ENCODE results near the gene SLC25A21. TPM values are rescaled to one million over a fixed set of nuclear protein-coding genes. Genes with fewer than 3 reads are reported as not detected.

SLC25A21 gene
- total RNA-seq, 1 experiment from 2014 or later, result 2.1 TPM

DNA sequence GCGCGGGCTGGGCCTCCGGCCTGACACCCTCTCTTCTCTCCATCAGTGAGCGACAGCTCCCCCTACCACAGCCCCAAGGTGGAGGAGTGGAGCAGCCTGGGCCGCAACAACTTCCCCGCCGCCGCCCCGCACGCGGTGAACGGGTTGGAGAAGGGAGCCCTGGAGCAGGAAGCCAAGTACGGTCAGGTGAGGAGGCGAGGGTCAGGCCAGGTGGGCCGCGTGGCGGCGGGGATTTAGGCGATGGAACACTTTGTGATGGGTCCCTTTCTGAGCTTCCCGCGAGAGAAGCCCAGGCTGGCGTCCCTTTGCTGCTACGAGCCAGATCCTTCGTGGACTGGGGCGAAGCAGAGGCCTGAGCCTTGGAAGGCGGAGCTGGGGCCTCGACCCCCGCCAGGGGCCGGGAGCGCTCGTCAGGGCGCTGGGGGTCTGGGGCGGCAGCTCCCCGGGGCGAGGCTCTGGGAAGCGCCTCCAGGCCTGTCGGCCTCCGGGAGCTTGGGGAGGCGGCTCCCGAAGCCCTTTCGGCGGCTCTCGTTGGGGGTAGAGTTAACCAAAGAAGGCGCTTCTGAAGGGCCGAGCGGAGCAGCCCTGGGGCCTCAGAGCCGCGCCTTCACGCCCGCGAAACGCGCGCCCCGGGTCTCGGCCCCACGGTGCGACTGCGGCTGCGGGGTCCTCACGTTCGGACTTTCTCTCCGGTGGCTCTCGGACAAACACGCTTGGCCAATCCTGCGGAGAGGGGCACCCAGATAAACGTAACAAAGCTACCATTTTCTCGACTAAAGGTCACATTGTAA lies 505.8 kb downstream of the SLC25A21 start:
- BruUV-seq (replicated peaks), result no TSS peak
- DNase-seq (ENCODE audit: low read depth, low spot score) (no peak), ATAC-seq (no peak)
- no peaks in the 10 kb centered on the region for H3K27me3 ChIP-seq (ENCODE audit: control insufficient read depth, insufficient read depth, low read length)
- POLR2A ChIA-PET, result no interaction called here
- H3K9me3 ChIP-seq (ENCODE audit: control insufficient read depth, insufficient read depth, low read depth, low read length), result no peaks in the 10 kb centered on the region
- H3K36me3 ChIP-seq (ENCODE audit: control insufficient read depth, insufficient read depth, low read length), result no peaks in the 10 kb centered on the region
- no peak overlapping the region for H3K4me3 ChIP-seq (ENCODE audit: low read depth in 2 of 2, low read length in 2 of 2)
- CTCF ChIA-PET, result no interaction called here
- intact Hi-C loops (cut with micrococcal nuclease; ENCODE audit: unreplicated experiment) (loop anchor here (10.0 kb wide), 1 partner anchor 478 kb away; no protein-coding TSS in a partner anchor), in situ Hi-C loops (cut with HindIII; ENCODE audit: low pct_unique_long_range_greater_than_20kb, low sequenced_read_pairs) (no loop called here)
- H3K4me1 ChIP-seq (ENCODE audit: control insufficient read depth, insufficient read depth, low read length), result no peaks in the 10 kb centered on the region
- TF ChIP-seq, protein P1, sequence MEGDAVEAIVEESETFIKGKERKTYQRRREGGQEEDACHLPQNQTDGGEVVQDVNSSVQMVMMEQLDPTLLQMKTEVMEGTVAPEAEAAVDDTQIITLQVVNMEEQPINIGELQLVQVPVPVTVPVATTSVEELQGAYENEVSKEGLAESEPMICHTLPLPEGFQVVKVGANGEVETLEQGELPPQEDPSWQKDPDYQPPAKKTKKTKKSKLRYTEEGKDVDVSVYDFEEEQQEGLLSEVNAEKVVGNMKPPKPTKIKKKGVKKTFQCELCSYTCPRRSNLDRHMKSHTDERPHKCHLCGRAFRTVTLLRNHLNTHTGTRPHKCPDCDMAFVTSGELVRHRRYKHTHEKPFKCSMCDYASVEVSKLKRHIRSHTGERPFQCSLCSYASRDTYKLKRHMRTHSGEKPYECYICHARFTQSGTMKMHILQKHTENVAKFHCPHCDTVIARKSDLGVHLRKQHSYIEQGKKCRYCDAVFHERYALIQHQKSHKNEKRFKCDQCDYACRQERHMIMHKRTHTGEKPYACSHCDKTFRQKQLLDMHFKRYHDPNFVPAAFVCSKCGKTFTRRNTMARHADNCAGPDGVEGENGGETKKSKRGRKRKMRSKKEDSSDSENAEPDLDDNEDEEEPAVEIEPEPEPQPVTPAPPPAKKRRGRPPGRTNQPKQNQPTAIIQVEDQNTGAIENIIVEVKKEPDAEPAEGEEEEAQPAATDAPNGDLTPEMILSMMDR (IDR thresholded peaks at IDR 0.05), result no peak
- TF ChIP-seq, protein P2, sequence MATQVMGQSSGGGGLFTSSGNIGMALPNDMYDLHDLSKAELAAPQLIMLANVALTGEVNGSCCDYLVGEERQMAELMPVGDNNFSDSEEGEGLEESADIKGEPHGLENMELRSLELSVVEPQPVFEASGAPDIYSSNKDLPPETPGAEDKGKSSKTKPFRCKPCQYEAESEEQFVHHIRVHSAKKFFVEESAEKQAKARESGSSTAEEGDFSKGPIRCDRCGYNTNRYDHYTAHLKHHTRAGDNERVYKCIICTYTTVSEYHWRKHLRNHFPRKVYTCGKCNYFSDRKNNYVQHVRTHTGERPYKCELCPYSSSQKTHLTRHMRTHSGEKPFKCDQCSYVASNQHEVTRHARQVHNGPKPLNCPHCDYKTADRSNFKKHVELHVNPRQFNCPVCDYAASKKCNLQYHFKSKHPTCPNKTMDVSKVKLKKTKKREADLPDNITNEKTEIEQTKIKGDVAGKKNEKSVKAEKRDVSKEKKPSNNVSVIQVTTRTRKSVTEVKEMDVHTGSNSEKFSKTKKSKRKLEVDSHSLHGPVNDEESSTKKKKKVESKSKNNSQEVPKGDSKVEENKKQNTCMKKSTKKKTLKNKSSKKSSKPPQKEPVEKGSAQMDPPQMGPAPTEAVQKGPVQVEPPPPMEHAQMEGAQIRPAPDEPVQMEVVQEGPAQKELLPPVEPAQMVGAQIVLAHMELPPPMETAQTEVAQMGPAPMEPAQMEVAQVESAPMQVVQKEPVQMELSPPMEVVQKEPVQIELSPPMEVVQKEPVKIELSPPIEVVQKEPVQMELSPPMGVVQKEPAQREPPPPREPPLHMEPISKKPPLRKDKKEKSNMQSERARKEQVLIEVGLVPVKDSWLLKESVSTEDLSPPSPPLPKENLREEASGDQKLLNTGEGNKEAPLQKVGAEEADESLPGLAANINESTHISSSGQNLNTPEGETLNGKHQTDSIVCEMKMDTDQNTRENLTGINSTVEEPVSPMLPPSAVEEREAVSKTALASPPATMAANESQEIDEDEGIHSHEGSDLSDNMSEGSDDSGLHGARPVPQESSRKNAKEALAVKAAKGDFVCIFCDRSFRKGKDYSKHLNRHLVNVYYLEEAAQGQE (IDR thresholded peaks at IDR 0.05; ENCODE audit: insufficient read depth in 1 of 2, low read depth in 2 of 2, low read length in 1 of 2), result no peak
- TF ChIP-seq SIN3A (IDR thresholded peaks at IDR 0.05; ENCODE audit: borderline replicate concordance, insufficient read depth, low read depth, low read length) (no peak), TCF7L2 (IDR thresholded peaks at IDR 0.05; ENCODE audit: low read depth, low read length) (no peak), POLR2AphosphoS5 (IDR thresholded peaks at IDR 0.05; ENCODE audit: low read depth, low read length) (no peak)
- H3K27ac ChIP-seq (ENCODE audit: low read length), result no peak overlapping the region

DNA sequence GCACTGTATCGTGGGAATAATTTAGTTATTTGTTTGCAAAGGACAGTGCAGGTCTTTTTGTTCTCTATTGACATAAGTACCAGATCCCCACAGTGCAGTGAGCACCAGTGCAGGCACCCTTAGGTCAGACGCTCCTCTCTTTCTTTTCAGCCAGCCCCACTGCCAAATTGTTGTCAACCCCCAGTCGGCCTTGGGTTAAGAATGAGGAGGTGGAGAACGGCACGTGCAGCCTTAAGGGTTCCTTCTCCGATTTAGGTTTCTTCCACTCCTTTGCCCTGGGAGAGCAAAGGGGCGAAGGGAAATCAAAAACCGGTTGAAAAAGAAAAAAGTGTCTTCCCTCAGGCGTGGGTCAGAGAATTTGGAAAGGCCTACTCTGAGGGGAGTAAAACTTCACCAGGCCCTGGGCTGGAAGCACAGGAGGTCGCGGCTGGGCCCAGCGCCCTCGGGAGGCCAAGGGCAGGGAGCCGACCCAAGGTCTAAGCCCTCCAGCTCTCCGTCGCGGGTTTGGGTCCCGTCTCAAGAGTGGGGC lies 506.5 kb downstream of the SLC25A21 start:
- no peak for ATAC-seq
- POLR2A ChIA-PET, result no interaction called here
- intact Hi-C loops (cut with micrococcal nuclease; ENCODE audit: unreplicated experiment), result loop anchor here (10.0 kb wide), 1 partner anchor 479 kb away; no protein-coding TSS in a partner anchor

More for the DNA sequence above, 506.5 kb downstream of the SLC25A21 start:
- Histone ChIP-seq H3K36me3 (ENCODE audit: control insufficient read depth, insufficient read depth, low read length) (no peaks in the 10 kb centered on the region), H3K4me3 (ENCODE audit: low read depth in 2 of 2, low read length in 2 of 2) (no peak overlapping the region), H3K9me3 (ENCODE audit: control insufficient read depth, insufficient read depth, low read depth, low read length) (no peaks in the 10 kb centered on the region), H3K27me3 (ENCODE audit: control insufficient read depth, insufficient read depth, low read length) (no peaks in the 10 kb centered on the region), H3K4me1 (ENCODE audit: control insufficient read depth, insufficient read depth, low read length) (no peaks in the 10 kb centered on the region), H3K27ac (ENCODE audit: low read length) (no peak overlapping the region)
- no peak for DNase-seq (ENCODE audit: low read depth, low spot score)
- CTCF ChIA-PET, result no interaction called here
- in situ Hi-C loops (cut with HindIII; ENCODE audit: low pct_unique_long_range_greater_than_20kb, low sequenced_read_pairs), result no loop called here
- TF ChIP-seq, protein P2 (IDR thresholded peaks at IDR 0.05; ENCODE audit: insufficient read depth in 1 of 2, low read depth in 2 of 2, low read length in 1 of 2), result no peak
- no peak for TF ChIP-seq TCF7L2 (IDR thresholded peaks at IDR 0.05; ENCODE audit: low read depth, low read length)
- TF ChIP-seq, protein P1 (IDR thresholded peaks at IDR 0.05), result no peak
- no peak for TF ChIP-seq POLR2AphosphoS5 (IDR thresholded peaks at IDR 0.05; ENCODE audit: low read depth, low read length)
- no peak for TF ChIP-seq SIN3A (IDR thresholded peaks at IDR 0.05; ENCODE audit: borderline replicate concordance, insufficient read depth, low read depth, low read length)
- BruUV-seq (replicated peaks), result no TSS peak
